HG02571 (cell line): Measurements from ENCODE around the gene DIO3.
"Not testable (repeated sequence)": the region's sequence is repeated elsewhere in the genome, so short reads cannot be mapped to it uniquely, and the experiment has no call there.

ENCODE experiments used
- ATAC-seq: cut with Tn5 transposase; IDR thresholded peaks from one replicate; pipeline ENCODE4 v1.9.1; 2021; ENCODE audit warnings: mild to moderate bottlenecking, moderate library complexity; ENCODE audit not compliant: unreplicated experiment

DIO3 gene

GRCh38 chr14:101557811-101558738 lies 3.2 kb upstream of the DIO3 start:
- ATAC-seq: no peak

DNA sequence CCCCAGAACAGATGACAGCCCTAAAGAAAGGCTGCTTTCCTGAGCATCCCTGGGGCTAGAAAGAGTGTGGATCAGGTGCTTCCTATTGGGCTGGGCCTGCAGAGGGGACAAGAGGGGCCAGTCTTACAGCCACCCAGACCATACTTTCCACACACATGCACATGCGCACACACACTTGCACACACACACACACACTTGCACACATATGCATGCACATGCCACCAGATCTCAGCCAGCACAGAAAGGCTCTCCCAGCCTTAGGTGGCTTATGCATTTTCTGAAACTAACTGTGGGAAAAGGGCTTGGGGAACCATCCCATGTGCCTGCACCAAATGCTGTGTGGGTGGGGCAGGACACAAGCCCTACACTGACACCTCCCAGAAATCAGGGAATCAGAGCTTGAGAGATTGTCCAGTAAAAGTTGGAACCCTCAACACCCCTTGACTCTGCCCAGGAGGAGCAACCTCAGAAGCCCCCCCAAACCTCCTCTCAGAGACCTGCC lies 2.5 kb upstream of the DIO3 start:
- no peak for ATAC-seq

DNA sequence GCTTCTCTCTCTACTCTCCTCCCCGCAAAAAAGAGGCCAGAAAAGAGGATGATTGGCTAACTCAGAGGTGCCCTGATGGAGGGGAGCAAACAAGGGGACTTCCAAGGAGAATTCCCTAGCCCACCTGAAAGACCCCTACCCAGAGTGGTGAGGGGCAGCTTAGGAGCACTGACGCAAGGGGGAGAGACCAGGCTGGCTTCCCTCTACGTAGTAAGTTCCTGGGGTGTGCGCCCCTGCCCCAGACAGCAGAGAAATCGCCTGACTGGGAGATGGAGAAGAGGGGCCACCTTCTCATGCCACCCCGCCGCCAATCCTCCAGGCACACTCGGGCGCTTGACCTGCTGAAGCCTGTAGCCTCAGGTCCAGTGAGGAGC lies 2.1 kb upstream of the DIO3 start:
- no peak for ATAC-seq

DNA sequence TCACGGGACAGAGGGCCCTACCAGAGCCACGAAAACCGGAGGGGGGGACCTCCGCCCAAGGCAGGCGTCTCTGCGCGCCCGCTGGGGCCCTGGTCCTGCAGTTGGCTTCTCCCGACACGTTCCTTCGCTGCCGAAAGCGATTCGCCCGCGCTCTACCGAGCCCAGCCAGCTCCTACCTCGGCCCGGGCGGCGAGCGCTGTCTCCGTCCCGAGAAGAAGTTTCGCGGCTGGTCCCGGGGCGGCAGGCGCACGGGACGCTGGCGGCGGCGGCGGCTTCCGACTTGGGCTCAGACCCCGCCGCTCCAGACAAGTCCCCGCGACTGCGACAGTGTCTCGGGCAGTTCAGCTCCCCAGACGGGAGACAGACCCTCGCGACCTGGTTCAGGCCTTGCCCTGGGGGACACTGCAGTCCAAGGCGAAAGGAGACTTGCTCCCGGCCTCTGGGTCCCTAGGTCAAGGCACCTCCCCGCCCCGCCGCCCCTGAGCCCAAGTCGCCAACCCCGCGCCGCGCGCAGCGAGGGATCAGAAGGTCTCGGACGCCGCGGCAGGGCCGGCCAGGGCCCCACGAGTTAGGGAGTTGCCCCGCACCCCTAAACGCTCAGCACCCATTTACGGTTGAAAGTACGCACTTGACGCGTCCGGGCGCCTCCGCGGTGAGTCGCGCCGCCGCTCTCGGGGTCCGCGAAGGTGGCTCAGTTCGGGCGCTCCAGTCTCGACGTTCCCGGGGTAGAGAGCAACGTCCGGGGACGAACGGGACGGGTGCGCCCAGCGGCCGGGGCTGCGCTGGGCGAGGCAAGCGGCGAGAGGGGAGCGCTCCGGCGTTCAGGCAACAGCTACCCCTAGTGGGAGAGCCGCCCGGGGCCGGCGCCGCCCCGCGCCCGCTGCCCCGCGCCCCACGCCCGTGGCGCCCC lies 1.4 kb upstream of the DIO3 start:
- ATAC-seq: no peak

DNA sequence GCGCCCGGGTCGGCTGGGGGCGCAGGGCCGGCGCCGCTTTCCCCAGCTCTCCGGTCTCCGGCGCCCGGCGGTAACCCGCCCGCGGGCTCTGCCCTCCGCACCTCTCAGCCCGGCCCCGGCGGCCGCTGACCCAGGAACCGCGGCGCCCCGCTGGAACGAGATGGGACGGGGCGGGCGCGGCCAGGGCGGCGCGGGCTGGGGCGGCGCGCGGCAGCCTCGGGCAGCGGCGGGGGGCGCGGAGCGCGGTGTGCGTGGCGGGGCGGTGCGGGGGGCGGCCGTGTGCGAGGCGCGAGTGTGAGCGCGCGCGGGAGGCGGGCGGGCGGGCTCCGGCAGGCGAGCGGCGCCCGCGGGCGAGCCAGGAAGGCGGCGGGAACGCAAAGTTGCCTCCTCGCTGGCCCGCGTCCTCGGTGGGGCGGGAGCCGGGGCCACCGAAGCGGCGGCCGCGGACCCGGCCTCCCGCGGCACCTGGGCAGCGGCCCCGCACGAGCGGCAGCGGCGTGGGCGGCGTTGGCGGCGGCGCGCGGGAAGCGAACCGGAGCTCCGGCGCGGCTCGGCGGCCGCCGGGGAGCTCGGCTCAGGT lies 671 bp upstream of the DIO3 start:
- no peak for ATAC-seq

- no peak for ATAC-seq
Measured at GRCh38 chr14:101561897-101562490, 699 bp downstream of the DIO3 start.

GRCh38 chr14:101562659-101563351 lies 1.5 kb downstream of the DIO3 start:
- no peak for ATAC-seq

GRCh38 chr14:101563352-101563653 lies 2.0 kb downstream of the DIO3 start:
- ATAC-seq: no peak

DNA sequence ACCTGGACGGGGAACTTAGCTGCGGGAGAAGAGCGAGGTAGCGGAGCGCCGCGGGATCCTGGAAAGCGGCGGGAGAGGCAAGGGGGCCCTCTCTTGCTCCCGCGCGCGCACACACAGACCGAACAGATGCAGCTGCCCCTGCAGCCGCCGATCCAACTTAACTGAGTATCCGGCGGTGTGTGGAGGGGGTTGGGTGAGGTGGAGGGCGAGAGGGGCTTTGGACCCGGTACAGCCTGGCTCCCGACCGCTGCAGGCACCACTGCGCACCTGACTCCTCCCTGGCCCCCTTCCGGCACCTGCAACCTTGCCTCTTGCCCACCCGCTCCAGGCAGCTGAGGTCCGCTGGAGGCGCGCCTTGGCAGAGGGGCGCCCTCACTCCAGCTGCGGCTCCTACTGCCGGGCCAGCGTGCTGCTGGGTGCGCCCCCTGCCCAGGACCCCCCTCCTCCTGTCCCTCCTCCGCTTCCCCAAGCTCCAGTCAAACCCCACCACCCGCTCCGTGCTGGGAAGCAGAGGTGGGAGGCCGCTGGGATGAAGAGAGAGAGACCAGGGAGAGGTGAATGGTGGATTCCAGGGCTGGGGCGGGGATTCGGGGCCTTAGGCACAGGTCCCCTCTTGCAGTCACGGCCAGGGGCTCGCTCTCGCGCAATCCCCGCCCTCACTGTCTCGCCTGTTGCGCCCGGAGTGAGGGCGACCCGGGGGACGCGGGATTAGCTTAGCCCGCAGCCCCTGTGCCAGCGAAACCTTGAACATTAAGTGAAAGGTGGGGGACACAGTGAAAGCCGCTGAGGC lies 2.6 kb downstream of the DIO3 start:
- no peak for ATAC-seq

DNA sequence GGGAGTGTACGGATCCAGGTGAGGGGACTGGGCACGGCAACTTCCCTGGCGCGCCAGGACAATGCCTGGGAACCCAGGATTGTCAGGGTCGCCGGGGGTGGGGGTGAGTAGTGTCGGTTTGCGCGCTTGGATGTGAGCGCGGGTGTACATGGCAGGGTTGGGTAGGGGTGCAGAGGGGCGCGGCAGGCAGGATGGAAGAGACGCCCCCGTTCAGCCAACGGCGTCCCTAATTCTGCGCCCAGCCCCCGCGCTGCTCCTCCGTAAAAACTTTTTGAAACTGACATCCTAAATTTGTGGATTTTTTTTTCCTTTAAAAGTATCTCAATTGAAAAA lies 3.1 kb downstream of the DIO3 start:
- ATAC-seq: no peak

- no peak for ATAC-seq
Measured at GRCh38 chr14:101564819-101565698, 3.8 kb downstream of the DIO3 start.

- ATAC-seq: no peak
Measured at GRCh38 chr14:101567252-101567651, 6.0 kb downstream of the DIO3 start.

- ATAC-seq: no peak
Measured at GRCh38 chr14:101571004-101571403, 9.7 kb downstream of the DIO3 start.

DNA sequence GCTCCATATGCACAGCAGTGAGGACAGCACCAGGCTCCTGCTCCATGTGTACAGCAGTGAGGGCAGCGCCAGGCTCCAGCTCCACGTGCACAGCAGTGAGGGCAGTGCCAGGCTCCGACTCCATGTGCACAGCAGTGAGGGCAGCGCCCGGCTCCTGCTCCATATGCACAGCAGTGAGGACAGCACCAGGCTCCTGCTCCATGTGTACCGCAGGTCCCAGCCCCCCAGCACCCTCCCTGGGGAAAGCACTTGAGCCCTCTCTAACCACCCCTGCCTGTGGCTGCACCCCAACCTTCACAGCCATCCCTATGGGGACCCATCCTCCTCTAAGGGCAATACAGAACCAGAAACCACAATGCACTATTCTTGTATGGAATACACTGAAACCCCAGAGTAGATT lies 11.2 kb downstream of the DIO3 start:
- ATAC-seq: not testable (repeated sequence)

DNA sequence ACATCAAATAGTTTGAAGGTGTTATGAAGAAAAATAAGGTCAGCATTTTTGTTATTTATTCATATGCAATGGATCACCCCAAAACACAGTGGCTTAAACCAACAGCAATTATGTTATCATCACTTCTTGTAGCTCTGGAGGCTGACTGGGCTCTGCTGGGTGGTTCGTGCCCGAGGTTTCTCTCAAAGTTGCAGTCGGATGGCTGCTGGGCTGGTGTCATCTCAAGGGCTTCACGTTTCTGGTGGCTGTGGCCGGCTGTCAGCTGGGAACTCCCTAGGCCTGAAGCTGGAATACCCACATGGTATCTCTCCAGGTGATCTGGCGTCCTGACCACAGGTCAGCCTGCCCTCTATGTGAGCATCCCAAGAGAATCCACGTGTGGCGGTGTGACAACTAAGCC lies 12.0 kb downstream of the DIO3 start:
- ATAC-seq: no peak

GRCh38 chr14:101575581-101575980 lies 14.3 kb downstream of the DIO3 start:
- no peak for ATAC-seq

DNA sequence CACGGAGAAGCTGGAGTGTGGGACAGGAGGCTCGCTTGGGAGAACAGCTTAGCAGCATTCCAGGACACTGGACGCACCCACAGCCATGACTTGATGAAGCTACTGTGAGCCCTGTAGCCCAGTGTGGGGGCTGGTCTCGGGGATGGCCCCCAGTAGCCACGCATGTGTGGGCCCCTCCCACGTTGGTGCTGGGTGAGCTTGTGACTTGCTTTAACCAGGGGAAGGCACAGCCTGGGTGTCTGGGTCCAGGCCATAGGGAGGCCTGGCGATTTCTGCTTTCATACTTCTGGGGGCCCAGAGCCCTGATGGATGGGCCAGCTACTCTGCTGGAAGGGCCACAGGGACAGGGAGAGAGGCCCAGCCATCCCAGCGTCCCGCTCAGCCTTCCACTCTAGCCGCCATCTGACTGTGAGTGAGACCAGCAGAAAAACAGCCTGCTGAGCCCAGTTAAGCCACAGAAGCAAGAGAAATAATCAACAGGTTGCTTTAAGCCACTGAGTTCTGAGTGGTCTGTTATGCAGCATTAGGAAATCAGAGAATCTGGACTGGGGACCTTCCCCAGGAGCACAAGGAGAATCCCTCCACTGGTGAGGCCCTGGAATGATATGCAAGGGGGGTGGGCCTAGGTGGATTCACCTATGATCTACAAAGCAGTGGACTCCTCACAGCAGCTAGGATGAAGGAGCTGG lies 16.1 kb downstream of the DIO3 start:
- no peak for ATAC-seq

DNA sequence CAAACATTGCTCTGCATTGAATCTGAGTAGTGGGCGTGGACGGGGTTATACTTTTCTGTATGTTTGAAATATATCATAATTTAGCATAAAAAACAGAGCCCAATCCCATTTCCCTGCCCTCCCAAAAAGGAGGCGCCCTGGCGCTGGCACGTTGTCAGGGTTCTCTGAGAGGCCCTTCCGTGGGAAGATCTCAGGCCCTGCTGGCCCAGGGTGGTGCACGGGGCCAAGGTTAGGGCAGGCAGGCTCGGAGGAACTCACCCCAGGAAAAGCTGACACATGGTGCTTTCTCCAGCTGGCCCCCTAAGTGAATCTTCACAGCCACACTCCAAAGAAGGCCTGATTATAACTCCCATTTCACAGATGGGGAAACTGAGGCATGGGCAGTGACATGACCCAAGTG lies 17.2 kb downstream of the DIO3 start:
- ATAC-seq: no peak
